Amygdala (tissue), 56 donors: ENCODE results near the gene CGNL1.

Experiments used
- DNase-seq, 56 donors: peaks; one replicate each; lab custom pipeline; 2025; lab: John Stamatoyannopoulos, UW

CGNL1 gene

GRCh38 chr15:57415602-57416001 is 39.3 kb downstream of the CGNL1 start:
- DNase-seq, result no peak

- DNase-seq, result no peak
Measured at GRCh38 chr15:57418635-57419034, 42.3 kb downstream of the CGNL1 start.

- no peak for DNase-seq
Measured at GRCh38 chr15:57419335-57419734, 43.0 kb downstream of the CGNL1 start.

- DNase-seq, result no peak
Measured at GRCh38 chr15:57421110-57421509, 44.8 kb downstream of the CGNL1 start.

- peak in 2 of 56 donors; percentile 4 to 25 for DNase-seq
Measured at GRCh38 chr15:57421551-57421950, 45.2 kb downstream of the CGNL1 start.

- no peak for DNase-seq
Measured at GRCh38 chr15:57422113-57422754, 45.9 kb downstream of the CGNL1 start.

- no peak for DNase-seq
Measured at GRCh38 chr15:57423599-57424140, 47.4 kb downstream of the CGNL1 start.

- no peak for DNase-seq
Measured at GRCh38 chr15:57424628-57425405, 48.5 kb downstream of the CGNL1 start.

GRCh38 chr15:57425842-57426241 is 49.5 kb downstream of the CGNL1 start:
- DNase-seq, result no peak

- peak in 1 of 56 donors; percentile 6 for DNase-seq
Measured at GRCh38 chr15:57427367-57427821, 51.1 kb downstream of the CGNL1 start.

- DNase-seq, result peak in 20 of 56 donors; percentile 3 to 61 (median 16)
Measured at GRCh38 chr15:57432141-57432741, 55.9 kb downstream of the CGNL1 start.

GRCh38 chr15:57436166-57436565 is 59.9 kb downstream of the CGNL1 start:
- no peak for DNase-seq

- DNase-seq, result no peak
Measured at GRCh38 chr15:57436961-57437360, 60.7 kb downstream of the CGNL1 start.

GRCh38 chr15:57437564-57437963 is 61.3 kb downstream of the CGNL1 start:
- no peak for DNase-seq

GRCh38 chr15:57438166-57438565 is 61.9 kb downstream of the CGNL1 start:
- DNase-seq, result no peak

- DNase-seq, result no peak
Measured at GRCh38 chr15:57439128-57440027, 63.1 kb downstream of the CGNL1 start.

GRCh38 chr15:57440167-57440566 is 63.9 kb downstream of the CGNL1 start:
- DNase-seq, result no peak

- no peak for DNase-seq
Measured at GRCh38 chr15:57440799-57441198, 64.5 kb downstream of the CGNL1 start.

- no peak for DNase-seq
Measured at GRCh38 chr15:57442335-57442734, 66.0 kb downstream of the CGNL1 start.

GRCh38 chr15:57443486-57443885 is 67.2 kb downstream of the CGNL1 start:
- no peak for DNase-seq
